ENCODE results near the gene LRRC49.
A peak's percentile ranks its signal among the peaks of the same experiment; 100 is the strongest.
"Not testable (repeated sequence)": the region's sequence is repeated elsewhere in the genome, so short reads cannot be mapped to it uniquely, and the experiment has no call there.

The LRRC49 gene

GRCh38 chr15:70923311-70924080, 30.9 kb downstream of the LRRC49 start:
- no peak for DNase-seq (ENCODE audit: low spot score)

- DNase-seq (ENCODE audit: low spot score) = not testable (repeated sequence)
Observed at GRCh38 chr15:70926914-70927313, 34.3 kb downstream of the LRRC49 start.

- DNase-seq (ENCODE audit: low spot score) = no peak
Observed at GRCh38 chr15:70931821-70932220, 39.2 kb downstream of the LRRC49 start.

GRCh38 chr15:70932397-70932796, 39.8 kb downstream of the LRRC49 start:
- DNase-seq (ENCODE audit: low spot score) = no peak

GRCh38 chr15:70933411-70933810, 40.8 kb downstream of the LRRC49 start:
- no peak for DNase-seq (ENCODE audit: low spot score)

- DNase-seq (ENCODE audit: low spot score) = no peak
Observed at GRCh38 chr15:70935631-70936030, 43.0 kb downstream of the LRRC49 start.

- DNase-seq (ENCODE audit: low spot score) = peak; percentile 12
Observed at GRCh38 chr15:70936326-70936725, 43.7 kb downstream of the LRRC49 start.

- DNase-seq (ENCODE audit: low spot score) = not testable (repeated sequence)
Observed at GRCh38 chr15:70943285-70943684, 50.7 kb downstream of the LRRC49 start.

- DNase-seq (ENCODE audit: low spot score) = peak; percentile 4
Observed at GRCh38 chr15:70947351-70948335, 55.0 kb downstream of the LRRC49 start.

GRCh38 chr15:70950953-70951352, 58.3 kb downstream of the LRRC49 start:
- DNase-seq (ENCODE audit: low spot score) = no peak

GRCh38 chr15:70954171-70954570, 61.5 kb downstream of the LRRC49 start:
- DNase-seq (ENCODE audit: low spot score) = no peak

- no peak for DNase-seq (ENCODE audit: low spot score)
Observed at GRCh38 chr15:70954733-70955132, 62.1 kb downstream of the LRRC49 start.

GRCh38 chr15:70955151-70955550, 62.5 kb downstream of the LRRC49 start:
- DNase-seq (ENCODE audit: low spot score) = no peak

GRCh38 chr15:70956201-70956995, 63.8 kb downstream of the LRRC49 start:
- no peak for DNase-seq (ENCODE audit: low spot score)

- no peak for DNase-seq (ENCODE audit: low spot score)
Observed at GRCh38 chr15:70962084-70962483, 69.5 kb downstream of the LRRC49 start.

- DNase-seq (ENCODE audit: low spot score) = no peak
Observed at GRCh38 chr15:70963199-70963598, 70.6 kb downstream of the LRRC49 start.

- DNase-seq (ENCODE audit: low spot score) = no peak
Observed at GRCh38 chr15:70964058-70964457, 71.4 kb downstream of the LRRC49 start.

- no peak for DNase-seq (ENCODE audit: low spot score)
Observed at GRCh38 chr15:70964686-70965085, 72.1 kb downstream of the LRRC49 start.

GRCh38 chr15:70967646-70968045, 75.0 kb downstream of the LRRC49 start:
- no peak for DNase-seq (ENCODE audit: low spot score)

GRCh38 chr15:70974004-70974832, 81.6 kb downstream of the LRRC49 start:
- peak; percentile 2 for DNase-seq (ENCODE audit: low spot score)

GRCh38 chr15:70976851-70977250, 84.2 kb downstream of the LRRC49 start:
- DNase-seq (ENCODE audit: low spot score) = no peak
